OCI-LY1 (cell line): Measurements from ENCODE around the gene EOMES.

Experiments
- EZH2 ChIP-seq: fragments of 200-600 bp; sonication (generic), shearing (Covaris generic); IDR thresholded peaks from 2 replicates; pipeline ENCODE4 v1.8.0; 2017; ENCODE audit warnings: borderline replicate concordance, mixed run types, mild to moderate bottlenecking, antibody characterized with exemption, low read length, moderate library complexity, mixed read lengths
- TF ChIP-seq, protein P1 (sequence below): fragments of 200-600 bp; sonication (generic), shearing (Covaris generic); IDR thresholded peaks from 2 replicates; pipeline ENCODE4 v1.5.1; 2017; ENCODE audit warnings: mild to moderate bottlenecking, antibody characterized with exemption, low read length, moderate library complexity, mixed read lengths

DNA sequence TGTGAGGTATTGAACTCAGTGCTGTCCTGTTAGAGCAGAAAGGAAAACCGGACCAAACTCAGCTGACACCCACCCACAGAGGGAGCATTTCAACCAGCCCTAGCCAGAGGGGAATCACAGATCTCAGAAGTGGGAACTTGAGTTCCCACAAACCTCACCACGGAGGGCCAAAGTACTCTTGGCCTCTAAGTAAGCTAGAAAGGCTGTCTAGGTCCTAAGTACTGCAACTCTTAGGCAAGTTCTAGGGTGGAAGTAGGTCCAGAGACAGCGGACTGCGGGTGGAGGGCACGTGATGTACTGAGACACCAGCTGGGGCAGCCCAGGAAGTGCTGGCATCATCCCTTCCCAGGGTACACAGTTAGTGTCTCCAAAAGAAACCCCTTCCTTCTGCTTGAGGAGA lies 34.1 kb downstream of the EOMES start:
- TF ChIP-seq, protein P1, sequence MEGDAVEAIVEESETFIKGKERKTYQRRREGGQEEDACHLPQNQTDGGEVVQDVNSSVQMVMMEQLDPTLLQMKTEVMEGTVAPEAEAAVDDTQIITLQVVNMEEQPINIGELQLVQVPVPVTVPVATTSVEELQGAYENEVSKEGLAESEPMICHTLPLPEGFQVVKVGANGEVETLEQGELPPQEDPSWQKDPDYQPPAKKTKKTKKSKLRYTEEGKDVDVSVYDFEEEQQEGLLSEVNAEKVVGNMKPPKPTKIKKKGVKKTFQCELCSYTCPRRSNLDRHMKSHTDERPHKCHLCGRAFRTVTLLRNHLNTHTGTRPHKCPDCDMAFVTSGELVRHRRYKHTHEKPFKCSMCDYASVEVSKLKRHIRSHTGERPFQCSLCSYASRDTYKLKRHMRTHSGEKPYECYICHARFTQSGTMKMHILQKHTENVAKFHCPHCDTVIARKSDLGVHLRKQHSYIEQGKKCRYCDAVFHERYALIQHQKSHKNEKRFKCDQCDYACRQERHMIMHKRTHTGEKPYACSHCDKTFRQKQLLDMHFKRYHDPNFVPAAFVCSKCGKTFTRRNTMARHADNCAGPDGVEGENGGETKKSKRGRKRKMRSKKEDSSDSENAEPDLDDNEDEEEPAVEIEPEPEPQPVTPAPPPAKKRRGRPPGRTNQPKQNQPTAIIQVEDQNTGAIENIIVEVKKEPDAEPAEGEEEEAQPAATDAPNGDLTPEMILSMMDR = no peak
- TF ChIP-seq EZH2 = no peak
